NCI-H748 (cell line): ENCODE results near the gene NFIX.

Source experiments
- DNase-seq: peaks from one replicate; lab custom pipeline; 2025; ENCODE audit not compliant: unreplicated experiment; lab: John Stamatoyannopoulos, UW

Gene NFIX

DNA sequence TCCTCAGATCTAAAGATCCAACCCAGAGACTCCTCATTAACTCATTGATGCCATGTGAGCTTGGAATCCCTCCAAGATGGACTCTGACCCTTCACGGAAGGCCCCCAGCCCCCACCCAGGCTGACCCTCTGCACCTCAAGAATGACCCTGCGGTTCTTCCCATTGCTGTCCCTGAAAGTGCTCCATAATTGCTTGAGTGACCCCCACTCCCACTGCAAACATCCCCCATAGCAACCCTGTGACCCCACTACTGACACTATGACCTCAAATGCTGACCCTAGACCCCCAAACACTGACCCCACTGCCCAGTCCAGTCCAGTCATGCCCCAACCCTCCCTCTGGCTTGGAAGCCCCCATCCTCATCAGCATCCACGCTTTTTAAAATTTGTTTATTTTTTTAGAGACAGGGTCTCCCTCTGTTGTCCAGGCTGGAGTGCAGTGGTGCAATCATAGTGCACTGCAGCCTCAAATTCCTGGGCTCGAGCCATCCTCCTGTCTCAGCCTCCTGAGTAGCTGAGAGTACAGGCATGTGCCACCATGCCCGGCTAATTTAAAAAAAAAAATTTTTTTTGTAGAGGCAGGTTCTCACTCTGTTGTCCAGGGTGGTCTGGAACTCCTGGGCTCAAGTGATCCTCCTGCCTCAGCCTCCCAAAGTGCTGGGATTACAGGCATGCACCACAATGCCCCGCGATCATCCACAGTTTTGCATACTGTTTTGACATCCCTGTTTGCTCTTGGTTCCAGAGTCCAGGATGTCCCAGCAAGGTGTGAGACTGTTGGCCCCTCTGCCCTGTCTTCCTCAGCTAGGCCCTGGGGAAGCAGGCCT lies 106.5 kb downstream of the NFIX start:
- no peak for DNase-seq

DNA sequence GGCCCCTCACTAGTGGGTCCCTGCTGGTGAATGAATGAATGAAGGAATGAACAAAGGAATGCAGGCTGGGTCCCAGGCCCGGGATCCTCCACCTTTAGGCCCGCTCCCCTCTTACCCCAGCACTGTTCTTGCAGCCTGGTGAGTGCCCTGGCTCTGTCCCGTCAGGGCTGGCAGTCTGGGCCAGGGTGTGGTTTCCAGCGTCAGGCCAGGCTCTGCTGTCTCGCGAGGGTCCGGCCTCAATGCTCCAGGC lies 107.1 kb downstream of the NFIX start:
- no peak for DNase-seq

DNA sequence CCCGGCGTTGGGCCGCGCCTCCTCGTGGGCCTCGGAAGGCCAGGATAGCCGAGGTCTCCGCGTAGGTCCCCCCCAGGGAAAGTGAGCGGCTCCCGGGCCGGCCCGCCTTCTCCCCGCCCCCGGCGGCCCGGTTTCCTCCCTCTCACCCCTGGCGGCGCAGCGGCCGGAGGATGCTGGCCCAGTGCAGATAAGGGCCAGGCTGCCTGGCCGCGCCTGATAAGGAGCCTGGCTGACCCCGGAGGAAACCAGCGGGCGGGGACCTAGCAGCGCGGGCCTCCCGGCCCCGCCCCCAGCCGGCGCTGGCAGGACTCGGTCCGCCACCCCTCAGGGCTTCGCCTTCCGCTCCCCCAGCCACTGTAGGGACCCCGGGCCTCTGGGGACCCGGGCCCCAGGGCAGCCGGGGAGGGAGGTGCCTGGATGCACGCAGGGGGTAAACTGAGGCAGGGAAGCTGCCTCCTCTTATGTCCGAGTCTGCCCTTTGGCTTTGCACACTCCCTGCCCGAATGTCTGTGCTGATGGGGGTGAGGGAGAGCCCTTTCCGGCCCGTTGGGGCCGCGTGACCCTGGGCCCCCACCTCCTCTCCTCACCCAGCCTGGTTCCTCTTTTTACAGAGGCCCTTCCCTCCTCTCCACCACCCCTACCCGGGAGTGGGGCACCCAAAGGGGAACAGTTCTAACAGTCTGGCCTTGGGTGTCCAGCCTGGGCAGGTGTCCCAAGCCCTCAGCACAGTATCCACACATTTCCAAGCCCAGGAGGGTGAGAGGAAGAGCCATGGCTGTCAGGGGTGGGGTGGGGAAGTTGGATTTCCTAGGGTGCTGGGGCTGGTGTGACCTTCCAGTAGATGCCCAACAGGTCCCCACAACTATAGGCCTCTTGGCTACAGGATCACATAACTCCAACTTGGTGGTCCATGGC lies 107.6 kb downstream of the NFIX start, which contains the start of gene LYL1:
LYL1 (minus strand) TSS at position 193 of the 915 bp plus-strand sequence. CDS start 1,687 bp downstream, outside the sequence.
- DNase-seq = peak; percentile 4

DNA sequence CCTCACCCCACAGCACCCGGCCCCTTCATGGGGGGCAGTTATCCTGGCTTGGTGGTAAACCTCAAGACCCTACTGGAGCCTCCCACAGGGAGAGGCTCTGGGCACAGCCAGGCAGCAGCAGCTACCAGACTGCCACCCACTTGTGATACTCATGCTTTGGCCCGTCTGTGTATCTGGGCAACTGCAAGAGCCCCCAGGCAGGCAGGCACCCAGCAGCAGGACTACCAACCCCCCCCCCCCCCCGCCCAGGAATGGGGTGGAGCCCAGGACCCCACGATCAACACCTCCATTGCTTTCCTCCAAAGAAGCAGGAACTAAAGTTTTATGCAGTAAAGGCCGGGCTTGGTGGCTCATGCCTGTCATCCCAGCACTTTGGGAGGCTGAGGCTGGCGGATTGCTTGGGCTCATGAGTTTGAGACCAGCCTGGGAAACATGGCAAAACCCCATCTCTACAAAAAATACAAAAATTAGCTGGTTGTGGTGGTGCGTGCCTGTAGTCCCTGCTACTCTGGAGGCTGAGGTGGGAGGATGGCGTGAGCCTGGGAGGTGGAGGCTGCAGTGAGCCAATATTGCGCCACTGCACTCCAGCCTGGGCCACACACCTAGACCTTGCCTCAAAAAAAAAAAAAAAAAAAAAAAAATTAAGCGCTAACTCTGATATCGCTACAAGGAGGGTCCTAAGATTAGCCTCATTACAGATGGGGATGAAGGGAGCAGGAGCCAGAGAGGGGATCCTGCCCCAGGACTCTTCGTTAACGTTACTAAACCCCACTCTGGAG lies 108.5 kb downstream of the NFIX start:
- DNase-seq = no peak

DNA sequence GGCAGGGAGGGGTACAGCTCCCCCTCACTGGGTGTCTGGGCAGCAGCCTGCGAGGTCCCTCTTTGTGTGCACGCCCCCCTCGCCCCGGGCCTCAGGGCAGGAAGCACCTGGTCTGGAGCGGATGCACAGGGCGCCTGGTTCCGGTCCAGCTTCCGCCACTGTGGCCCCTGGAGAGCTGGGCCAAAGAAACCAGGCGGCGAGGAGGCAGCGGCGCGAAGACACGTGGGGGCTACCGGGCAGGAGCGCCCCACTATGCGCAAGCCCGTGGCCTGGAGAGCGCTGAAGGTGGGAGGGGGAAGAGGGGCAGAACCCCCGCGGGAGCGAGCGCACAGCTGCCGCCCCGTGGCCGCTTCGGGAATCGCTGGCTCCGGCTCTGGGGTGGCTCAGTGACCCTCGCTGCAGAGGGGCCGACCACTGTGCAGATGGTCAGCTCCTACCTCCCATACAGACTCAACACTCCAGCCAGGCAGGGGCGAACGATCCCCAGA lies 109.1 kb downstream of the NFIX start:
- no peak for DNase-seq

DNA sequence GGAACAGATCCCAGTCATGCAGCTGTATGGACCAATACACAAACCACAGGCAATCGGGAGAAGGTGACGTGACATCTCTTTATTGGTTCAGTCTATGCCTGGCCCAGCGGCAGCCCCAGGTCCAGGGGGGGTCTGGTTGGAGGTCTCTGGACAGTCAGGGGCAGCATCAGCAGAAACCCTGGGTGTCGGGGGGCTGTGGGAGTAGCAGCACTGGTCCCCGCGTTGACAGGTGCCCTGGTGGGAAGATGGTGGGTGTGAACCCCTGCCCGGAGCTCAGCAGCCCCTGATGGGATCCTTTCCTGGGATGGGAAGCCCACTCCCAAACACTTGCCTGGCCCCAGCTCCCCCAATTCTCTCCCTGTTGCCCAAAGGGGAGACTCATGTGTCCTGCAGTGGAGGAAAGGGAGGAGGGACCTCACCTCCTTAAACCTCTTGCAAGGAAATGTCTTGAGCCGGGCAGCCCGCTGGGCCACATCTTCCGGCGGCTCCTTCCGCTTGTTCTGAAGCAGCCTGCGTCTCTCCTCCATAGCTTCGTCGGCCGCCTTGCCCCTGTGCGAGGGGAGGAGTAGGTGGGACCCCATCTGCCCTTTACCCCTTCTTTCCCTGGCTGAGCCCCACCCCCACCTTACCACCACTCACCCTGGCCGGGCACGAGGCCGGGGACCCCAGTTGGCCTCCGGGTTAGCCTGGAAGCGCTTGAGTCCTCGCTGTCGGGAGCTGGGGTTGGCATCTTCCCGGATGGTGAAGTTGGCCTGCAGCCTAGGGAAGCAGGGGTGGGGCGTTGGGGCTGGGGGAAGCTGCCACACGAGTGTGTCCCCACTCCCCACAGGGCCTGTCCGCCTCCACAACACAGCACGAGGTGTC lies 109.8 kb downstream of the NFIX start:
- DNase-seq = no peak

DNA sequence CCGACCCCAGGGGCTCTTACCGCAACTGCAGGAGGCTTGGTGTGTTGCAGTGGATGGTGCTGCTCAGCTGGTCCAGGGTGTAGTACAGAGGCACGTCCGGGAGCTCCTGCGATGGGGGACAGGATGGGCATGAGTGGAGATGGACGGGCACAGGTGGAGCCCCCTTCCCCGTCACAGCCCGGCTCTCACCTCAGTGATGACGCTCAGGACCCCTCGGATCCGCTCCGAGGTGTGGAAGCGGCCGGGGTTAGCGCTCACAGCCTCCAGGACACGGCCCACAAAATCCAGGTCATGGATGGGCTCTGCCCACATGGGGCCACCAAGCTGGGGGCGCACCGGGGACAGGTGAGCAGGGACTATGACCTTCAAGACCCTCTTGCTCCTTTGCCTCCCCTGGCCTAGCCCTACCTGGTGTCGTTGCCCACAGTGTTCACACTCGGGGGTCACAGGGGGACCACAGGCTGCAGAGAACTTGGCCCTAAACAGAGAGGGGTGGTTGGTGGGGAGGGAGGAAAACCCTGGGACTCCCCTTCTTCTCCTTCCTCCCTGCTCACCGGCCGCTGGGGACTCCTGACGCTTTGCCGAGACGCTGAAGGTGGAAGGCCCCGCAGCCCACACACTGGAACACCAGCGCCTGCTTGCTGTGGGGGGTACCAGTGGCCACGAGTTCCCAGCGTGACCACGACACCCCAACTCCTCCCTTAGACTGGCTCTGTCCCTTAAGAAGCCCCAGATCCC lies 114.3 kb downstream of the NFIX start:
- DNase-seq = no peak

DNA sequence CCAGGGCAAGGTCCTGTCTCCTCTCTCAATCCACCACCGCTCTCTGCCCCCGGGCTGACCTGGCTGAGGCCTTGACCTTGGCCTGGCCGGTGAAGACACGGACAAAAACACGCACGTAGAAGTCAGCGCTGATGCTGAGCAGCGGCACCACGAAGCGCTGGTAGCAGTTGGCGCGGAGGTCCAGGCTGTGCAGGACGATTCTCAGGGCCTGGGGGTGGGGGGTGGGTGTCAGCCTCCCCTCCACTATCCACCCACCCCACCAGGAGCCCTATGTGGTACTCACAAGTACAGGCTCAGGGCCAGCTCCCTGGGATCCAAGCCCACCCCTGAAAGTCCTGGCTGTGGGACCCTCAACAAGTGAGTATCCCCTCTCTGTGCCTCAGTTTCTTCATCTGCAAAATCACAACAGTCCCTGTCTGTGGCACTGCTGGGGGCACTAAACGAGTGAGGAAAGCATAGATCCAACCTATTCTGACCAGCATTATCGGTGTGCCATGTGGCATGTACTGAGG lies 114.9 kb downstream of the NFIX start:
- DNase-seq = no peak

DNA sequence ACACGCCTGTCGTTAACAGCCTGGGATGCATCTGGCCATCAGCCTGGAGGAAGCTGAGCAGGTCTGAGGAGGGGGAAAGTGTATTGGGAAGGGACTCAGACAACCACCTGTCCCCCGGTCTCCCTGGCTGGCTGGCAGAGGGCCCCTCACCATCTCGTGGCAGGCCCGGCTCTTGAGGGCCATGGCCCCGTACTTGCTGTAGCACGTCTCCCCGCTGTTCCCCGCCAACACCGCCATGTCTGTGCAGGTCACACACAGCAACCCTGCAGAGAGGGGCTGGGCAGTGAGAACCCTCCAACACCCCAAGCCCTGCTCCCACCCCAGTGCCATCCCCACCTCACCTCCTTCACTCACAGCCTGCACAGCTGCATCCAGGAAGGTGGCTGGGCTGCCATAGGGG lies 117.3 kb downstream of the NFIX start:
- no peak for DNase-seq

DNA sequence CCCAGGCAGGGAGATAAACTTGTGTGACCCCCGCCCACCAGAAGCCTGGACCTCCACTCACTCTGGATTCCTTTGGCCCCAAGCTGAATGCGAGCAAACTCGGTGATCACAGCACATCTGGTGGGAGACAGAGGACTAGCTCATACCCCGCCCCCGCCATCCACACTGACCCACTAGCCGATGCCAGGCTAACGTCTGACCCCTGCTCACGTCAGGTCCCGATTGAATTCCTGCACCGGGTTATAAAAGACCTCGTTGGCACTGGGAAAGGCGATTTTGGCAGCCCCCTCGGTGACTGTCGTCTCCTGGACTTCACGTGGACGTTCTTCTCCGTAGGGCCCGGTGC lies 120.6 kb downstream of the NFIX start:
- DNase-seq = no peak

DNA sequence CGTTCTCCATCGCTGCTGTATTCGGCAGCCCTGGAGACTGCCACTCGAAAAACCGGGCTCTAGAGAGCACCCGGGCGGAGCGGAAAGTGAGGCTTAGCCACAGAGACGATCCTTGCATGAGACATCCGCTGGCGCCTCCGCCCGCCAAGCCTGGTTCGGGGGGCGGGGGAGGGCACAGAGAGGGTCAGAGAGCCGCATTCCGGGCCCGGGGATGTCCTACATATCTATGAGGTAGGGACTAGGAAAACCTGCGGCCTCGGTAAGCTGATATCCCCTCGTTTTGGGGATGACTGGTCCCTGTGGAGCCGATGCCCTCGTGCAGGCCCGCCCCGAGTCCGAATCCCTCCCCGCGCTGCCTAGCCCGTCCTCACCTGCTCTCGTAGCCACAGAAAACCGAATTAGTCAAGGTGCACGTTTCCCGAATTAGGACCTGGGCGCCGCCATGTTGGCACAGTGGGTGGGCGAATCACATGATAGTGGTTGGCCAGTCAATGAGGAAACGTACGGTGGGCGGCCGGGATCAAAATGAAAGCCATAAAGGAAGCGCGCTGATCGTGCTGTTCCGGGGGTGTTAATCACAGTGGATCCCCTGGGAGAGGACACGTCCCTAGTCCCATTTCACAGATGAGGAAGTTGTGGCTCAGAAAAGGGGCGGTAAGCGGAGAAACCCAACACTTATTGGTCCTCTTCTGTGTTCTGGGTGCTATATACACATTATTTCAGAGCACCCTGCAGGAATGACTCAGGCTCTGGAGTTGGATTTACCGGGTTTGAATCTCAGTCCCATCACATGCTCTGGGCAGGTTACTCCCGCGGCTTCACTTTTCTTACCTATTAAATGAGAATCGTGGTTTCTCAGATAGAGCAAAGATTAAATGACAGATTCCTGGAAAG lies 121.3 kb downstream of the NFIX start, which contains the start of gene TRMT1:
TRMT1 (minus strand) TSS at position 459 of the 894 bp plus-strand sequence; CDS start at position 118, 341 bp downstream.
- peak; percentile 86 for DNase-seq

DNA sequence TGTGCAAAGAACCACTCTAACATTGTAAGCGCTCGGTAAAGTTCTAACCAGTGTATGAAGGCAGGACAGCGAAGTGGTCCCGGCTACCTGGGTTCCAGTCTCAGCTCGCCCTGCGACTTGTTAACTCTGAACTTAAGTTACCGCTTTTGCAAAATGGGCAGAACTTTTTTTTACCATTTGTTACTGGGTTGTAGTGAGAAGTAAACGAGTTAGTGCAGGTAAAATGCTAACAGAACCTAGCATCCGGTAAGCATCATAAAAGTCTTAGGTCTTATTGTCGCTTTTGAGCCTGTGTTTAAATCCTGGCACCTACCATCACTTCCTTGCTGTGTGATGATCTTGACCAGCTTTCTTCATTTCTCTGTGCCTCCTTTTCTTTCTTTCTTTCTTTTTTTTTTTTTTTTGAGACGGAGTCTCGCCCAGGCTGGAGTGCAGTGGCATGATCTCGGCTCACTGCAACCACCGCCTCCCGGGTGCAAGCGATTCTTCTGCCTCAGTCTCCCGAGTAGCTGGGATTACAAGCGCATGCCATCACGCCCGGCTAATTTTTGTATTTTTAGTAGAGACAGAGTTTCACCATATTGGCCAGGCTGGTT lies 122.0 kb downstream of the NFIX start:
- peak; percentile 38 for DNase-seq

DNA sequence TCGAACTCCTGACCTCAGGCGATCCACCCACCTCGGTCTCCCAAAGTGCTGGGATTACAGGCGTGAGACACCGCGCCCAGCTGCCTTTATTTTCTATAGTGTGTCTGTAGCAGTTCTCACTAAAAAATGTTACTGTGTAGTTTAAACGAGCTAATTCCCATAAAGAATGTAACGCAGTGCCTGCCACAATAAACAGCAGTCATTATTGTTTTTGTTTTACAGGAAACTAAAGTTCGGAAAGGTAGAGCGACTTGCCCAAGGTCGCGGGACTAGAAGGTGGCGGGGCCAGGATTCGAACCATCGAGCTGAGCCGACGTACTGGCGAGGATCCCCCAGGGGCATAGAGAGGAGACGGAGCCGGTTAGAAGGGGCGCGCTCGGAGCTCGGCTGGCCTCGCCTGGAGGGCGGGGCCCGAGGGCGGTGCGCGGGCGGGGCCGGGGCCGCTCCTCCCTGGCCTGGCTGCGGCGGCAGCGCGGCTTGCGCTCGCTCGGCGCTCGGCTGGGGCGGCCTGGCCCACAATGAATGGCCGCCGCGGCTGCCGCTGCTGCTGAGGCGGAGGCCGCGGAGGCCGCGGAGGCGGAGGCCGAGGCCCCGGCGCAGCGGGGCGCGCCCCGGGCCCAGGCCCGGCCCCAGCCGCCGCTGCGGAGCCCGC lies 122.6 kb downstream of the NFIX start, which contains the start of gene NACC1:
NACC1 (plus strand) TSS at position 493 of the 652 bp plus-strand sequence. CDS start 16,944 bp downstream, outside the sequence.
- peak; percentile 89 for DNase-seq

DNA sequence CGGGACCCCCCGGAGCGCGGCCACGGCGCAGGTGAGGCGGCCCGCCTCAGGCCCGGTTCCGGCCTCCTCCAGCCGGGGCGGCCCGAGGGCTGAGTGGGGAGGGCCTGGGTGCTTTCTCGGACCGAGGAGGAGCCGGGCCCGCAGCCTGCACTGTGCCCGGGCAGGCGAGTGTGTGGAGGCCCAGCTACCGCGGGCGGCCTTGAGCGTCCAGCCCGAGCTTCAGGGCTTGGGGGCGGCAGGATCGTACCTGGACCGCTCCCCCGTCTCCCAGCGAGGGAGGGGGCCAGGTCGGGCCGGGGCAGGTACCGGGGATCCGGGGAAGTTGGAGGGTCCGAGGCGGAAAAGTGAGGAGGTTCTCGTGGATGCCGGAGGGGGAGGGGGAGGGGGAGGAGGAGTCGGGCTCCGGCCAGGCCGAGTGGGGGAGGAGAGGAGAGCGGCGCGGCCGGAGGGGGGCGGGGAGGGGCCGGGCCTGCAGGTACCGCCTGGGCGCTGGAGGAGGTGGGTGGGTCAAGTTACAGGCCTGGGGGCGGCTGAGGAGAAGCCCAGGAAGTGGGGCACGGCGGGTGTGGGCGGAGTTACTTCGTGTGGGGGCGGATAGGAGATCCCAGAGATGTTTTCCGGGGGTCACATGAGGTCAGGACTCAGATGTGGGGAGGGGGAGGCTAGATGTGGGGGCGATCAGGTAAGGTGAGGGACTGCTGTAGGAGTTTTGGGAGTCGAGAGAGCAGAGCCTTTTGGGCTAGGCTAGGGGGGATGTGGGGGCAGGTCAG lies 123.3 kb downstream of the NFIX start:
- DNase-seq = peak; percentile 76

DNA sequence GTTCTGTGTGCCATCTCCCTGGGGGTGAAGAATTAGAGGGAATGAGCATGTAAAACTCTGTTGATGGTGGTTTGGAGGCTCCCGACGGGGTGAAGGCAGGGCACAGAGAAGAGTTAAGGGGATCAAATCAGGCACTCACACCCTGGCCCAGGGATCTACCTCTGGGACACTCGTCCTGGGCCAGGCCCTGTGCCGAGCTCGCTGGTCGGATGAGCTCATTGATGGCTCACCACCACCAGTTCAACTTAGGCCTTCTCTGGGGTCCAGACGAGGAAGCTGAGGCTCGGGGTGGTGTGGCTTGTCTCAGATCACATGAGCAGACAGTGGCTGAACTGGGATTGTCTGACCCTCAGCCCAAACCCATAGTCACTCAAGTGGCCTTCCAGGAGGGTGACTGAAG lies 124.4 kb downstream of the NFIX start:
- no peak for DNase-seq

DNA sequence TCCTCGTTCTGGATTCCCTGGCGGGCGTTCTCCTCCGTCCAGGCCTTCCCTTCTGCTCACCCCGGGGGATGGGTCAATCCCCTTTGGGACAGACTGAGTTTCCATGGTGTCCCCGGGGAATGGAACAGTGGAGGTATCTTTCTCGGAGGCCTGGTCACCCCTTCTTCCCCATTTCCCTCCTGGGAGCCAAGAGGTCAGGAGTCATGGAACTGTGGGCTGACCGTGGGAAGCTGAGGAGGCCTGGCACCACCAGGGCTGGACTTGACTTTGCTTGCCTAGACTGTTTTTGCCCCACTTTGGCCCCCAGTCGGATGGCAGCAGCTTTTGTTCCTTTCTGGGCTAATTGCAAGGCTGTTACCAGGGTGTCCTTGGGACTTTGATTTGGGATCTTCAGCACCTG lies 124.8 kb downstream of the NFIX start:
- no peak for DNase-seq

DNA sequence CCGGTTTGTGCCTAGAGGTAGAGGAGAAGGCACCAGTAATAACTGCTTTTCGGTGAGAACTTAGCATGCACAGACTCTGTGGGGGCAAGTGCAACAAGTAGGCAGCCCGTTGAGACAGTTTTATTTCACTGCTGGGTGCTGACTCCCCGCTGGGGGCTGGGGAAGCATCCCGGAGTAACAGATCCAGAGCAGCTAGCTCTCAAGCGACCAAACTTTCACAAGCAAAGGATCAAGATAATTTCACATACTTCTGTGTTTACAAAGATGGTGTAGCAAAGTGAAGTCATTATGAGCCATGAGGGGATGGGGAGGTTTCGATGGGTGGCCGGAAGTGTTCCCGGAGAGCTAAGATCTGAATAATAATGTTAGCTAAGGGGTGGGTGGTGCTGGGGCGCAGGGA lies 125.5 kb downstream of the NFIX start:
- no peak for DNase-seq
